GM21786 (cell line): Measurements from ENCODE around the gene TBCCD1.

Source experiments
- ATAC-seq: cut with Tn5 transposase; IDR thresholded peaks from one replicate; pipeline ENCODE4 v1.9.1; 2021; ENCODE audit not compliant: unreplicated experiment

TBCCD1 gene

DNA sequence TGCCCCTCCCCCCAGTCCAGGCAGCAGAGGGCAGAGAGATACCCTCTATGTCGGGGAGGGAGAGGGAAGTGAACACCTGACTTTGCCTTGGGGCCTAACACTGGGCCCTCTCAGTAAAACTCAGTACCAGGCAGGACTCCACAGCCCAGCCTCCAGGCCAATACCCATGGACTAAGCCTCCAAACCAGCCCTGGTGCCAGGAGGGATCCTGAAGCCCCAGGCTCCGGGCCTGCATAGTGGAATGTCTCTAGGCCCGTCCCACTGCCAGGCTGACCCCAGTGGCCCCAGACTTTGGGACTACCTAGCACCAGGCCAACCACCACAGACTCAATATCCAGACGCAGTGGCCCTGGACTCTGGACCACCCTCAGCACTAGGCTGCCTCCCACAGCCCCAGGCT lies 69.5 kb downstream of the TBCCD1 start:
- no peak for ATAC-seq

DNA sequence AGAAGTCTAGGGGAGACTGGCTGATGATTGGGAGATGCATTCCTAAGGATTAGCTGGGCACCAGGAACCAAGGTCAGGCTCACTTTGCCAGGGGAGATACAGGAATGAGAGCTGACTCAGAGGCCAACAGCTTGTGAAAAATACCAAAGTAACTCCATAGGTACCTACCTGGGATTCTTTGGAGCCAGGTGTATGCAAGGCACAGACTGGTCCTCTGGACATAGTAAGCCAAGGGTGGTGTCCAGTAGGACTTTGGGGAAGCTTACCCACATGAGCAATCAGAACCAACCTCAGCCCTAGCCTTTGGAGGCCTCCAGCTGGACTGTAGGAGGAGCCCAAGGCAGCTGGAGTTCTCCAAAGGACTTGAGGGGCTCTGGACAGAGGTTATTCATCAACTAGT lies 70.5 kb downstream of the TBCCD1 start:
- no peak for ATAC-seq
